H9 (cell line): Measurements from ENCODE around the gene PLOD1. TPM values are rescaled to one million over a fixed set of nuclear protein-coding genes. Genes with fewer than 3 reads are reported as not detected.
A peak's percentile ranks its signal among the peaks of the same experiment; 100 is the strongest.

Experiments used
- DNase-seq: peaks from one replicate; pipeline ENCODE4 v3.0.0-alpha.2; 2017
- H2AFZ ChIP-seq: one replicate; pipeline ENCODE4 v1.6.1; 2013; ENCODE audit warnings: mild to moderate bottlenecking, low read length, control low read depth, moderate library complexity
- H2AK5ac ChIP-seq: 2 replicates; pipeline ENCODE4 v1.6.1; 2013; ENCODE audit warnings: low read length, control low read depth, mixed read lengths; ENCODE audit not compliant: insufficient read length
- H2BK120ac ChIP-seq: one replicate; pipeline ENCODE4 v1.6.1; 2013; ENCODE audit warnings: low read depth, mild to moderate bottlenecking, low read length, control low read depth, inconsistent platforms; ENCODE audit not compliant: poor library complexity, severe bottlenecking
- H2BK12ac ChIP-seq: 2 replicates; pipeline ENCODE4 v1.6.1; 2013; ENCODE audit warnings: low read length, control low read depth, mixed read lengths, low read depth; ENCODE audit not compliant: insufficient read length
- H2BK15ac ChIP-seq: 2 replicates; pipeline ENCODE4 v1.6.1; 2013; ENCODE audit warnings: low read depth, low read length, control low read depth
- H2BK20ac ChIP-seq: one replicate; pipeline ENCODE4 v1.6.1; 2013; ENCODE audit warnings: low read depth, mild to moderate bottlenecking, low read length, control low read depth, inconsistent platforms; ENCODE audit not compliant: poor library complexity, severe bottlenecking
- H2BK5ac ChIP-seq: 2 replicates; pipeline ENCODE4 v1.6.1; 2013; ENCODE audit warnings: low read length, control low read depth, mixed read lengths; ENCODE audit not compliant: insufficient read length
- H3K14ac ChIP-seq: 2 replicates; pipeline ENCODE4 v1.6.1; 2013; ENCODE audit warnings: low read length, control low read depth; ENCODE audit not compliant: insufficient read depth
- H3K18ac ChIP-seq: 2 replicates; pipeline ENCODE4 v1.6.1; 2013; ENCODE audit warnings: low read depth, mild to moderate bottlenecking, mixed read lengths, low read length, control low read depth; ENCODE audit not compliant: insufficient read length
- H3K23ac ChIP-seq: 2 replicates; pipeline ENCODE4 v1.6.1; 2013; ENCODE audit warnings: low read length, control low read depth, mixed read lengths, low read depth; ENCODE audit not compliant: insufficient read length
- H3K23me2 ChIP-seq: 2 replicates; pipeline ENCODE4 v1.6.1; 2013; ENCODE audit warnings: low read depth, mild to moderate bottlenecking, mixed read lengths, low read length, control low read depth; ENCODE audit not compliant: insufficient read length, poor library complexity, severe bottlenecking
- H3K27ac ChIP-seq: 2 replicates; pipeline ENCODE4 v1.5.1; 2013; ENCODE audit warnings: low read length, control low read depth, mixed read lengths, low read depth; ENCODE audit not compliant: insufficient read length
- H3K27me3 ChIP-seq: 2 replicates; pipeline ENCODE4 v1.6.1; 2013; ENCODE audit warnings: low read length, control low read depth, inconsistent platforms; ENCODE audit not compliant: insufficient read depth
- H3K4ac ChIP-seq: 2 replicates; pipeline ENCODE4 v1.6.1; 2013; ENCODE audit warnings: low read depth, mild to moderate bottlenecking, control low read depth, inconsistent platforms, low read length, moderate library complexity
- H3K4me1 ChIP-seq: 2 replicates; pipeline ENCODE4 v1.6.1; 2013; ENCODE audit warnings: low read length, control low read depth, inconsistent platforms; ENCODE audit not compliant: insufficient read depth
- H3K4me2 ChIP-seq: 2 replicates; pipeline ENCODE4 v1.6.1; 2013; ENCODE audit warnings: low read length, control low read depth, mixed read lengths; ENCODE audit not compliant: insufficient read length, insufficient read depth
- H3K56ac ChIP-seq: 2 replicates; pipeline ENCODE4 v1.6.1; 2013; ENCODE audit warnings: low read depth, mild to moderate bottlenecking, mixed read lengths, low read length, control low read depth; ENCODE audit not compliant: insufficient read length
- H3K79me1 ChIP-seq: 2 replicates; pipeline ENCODE4 v1.6.1; 2013; ENCODE audit warnings: low read depth, mild to moderate bottlenecking, moderate library complexity, low read length, control low read depth, inconsistent platforms; ENCODE audit not compliant: insufficient read depth, poor library complexity, severe bottlenecking
- H3K79me2 ChIP-seq: 2 replicates; pipeline ENCODE4 v1.6.1; 2013; ENCODE audit warnings: low read length, control low read depth, inconsistent platforms; ENCODE audit not compliant: insufficient read depth
- H3K9ac ChIP-seq: 2 replicates; pipeline ENCODE4 v1.6.1; 2013; ENCODE audit warnings: low read length, control low read depth, mixed read lengths; ENCODE audit not compliant: insufficient read length; ENCODE audit errors: extremely low read depth
- H3K9me3 ChIP-seq: one replicate; pipeline ENCODE4 v1.6.1; 2013; ENCODE audit warnings: low read depth, low read length, inconsistent platforms; ENCODE audit not compliant: control insufficient read depth
- H3T11ph ChIP-seq: one replicate; pipeline ENCODE4 v1.6.1; 2013; ENCODE audit warnings: mild to moderate bottlenecking, low read length, control low read depth, inconsistent platforms
- H4K20me1 ChIP-seq: one replicate; pipeline ENCODE4 v1.6.1; 2013; ENCODE audit not compliant: control insufficient read depth, insufficient read length, insufficient read depth
- H4K5ac ChIP-seq: 2 replicates; pipeline ENCODE4 v1.6.1; 2013; ENCODE audit warnings: low read depth, mild to moderate bottlenecking, mixed read lengths, low read length, control low read depth; ENCODE audit not compliant: insufficient read length
- H4K8ac ChIP-seq: replicated peaks from 2 replicates; pipeline ENCODE4 v1.6.1; 2013; ENCODE audit warnings: low read length, control low read depth, mixed read lengths, low read depth; ENCODE audit not compliant: insufficient read length
- H4K91ac ChIP-seq: 2 replicates; pipeline ENCODE4 v1.6.1; 2013; ENCODE audit warnings: low read depth, mild to moderate bottlenecking, moderate library complexity, mixed read lengths, low read length, control low read depth; ENCODE audit not compliant: insufficient read length
- H3K27ac Mint-ChIP-seq, 3 experiments: 2 replicates in 2 of 3; 3 replicates in 1 of 3; pipeline ENCODE4 v1.8.0; 2020 to 2021; ENCODE audit warnings: mixed read lengths in 3 of 3, mild to moderate bottlenecking in 1 of 3, moderate library complexity in 1 of 3
- H3K27me3 Mint-ChIP-seq: 2 replicates; pipeline ENCODE4 v1.8.0; 2021; ENCODE audit warnings: low read depth, mild to moderate bottlenecking, moderate library complexity, mixed read lengths
- H3K36me3 Mint-ChIP-seq, 3 experiments: 2 replicates in 2 of 3; 3 replicates in 1 of 3; pipeline ENCODE4 v1.8.0; 2020 to 2021; ENCODE audit warnings: low read depth in 3 of 3, mixed read lengths in 3 of 3; ENCODE audit not compliant: insufficient read depth in 1 of 3
- H3K4me1 Mint-ChIP-seq, 2 experiments: 2 replicates each; pipeline ENCODE4 v1.8.0; 2020; ENCODE audit warnings: mixed read lengths in 2 of 2
- H3K4me3 Mint-ChIP-seq, 2 experiments: 2 replicates in 1 of 2; 3 replicates in 1 of 2; pipeline ENCODE4 v1.8.0; 2020 to 2021; ENCODE audit warnings: mild to moderate bottlenecking in 2 of 2, mixed read lengths in 2 of 2, moderate library complexity in 1 of 2
- H3K9me3 Mint-ChIP-seq, 2 experiments: 2 replicates in 1 of 2; 3 replicates in 1 of 2; pipeline ENCODE4 v1.8.0; 2020; ENCODE audit warnings: mild to moderate bottlenecking in 2 of 2, mixed read lengths in 2 of 2, moderate library complexity in 1 of 2
- WGBS: extraction: QIAGEN DNeasy Blood & Tissue Kit; methylation state at CpG from one replicate; pipeline ENCODE4 v1.1.7; 2013; ENCODE audit warnings: missing lambda C conversion rate, low lambda C conversion rate, mixed read lengths; ENCODE audit not compliant: insufficient read length; ENCODE audit errors: extremely low coverage; 5-methylcytosine and 5-hydroxymethylcytosine counted together
- total RNA-seq: library from RNA; stranded (reverse); gene quantifications from 2 replicates; pipeline ENCODE4 v1.2.1, GENCODE V29; 2021
- TF ChIP-seq, protein P1 (sequence below): fragments of 200-600 bp; sonication (generic); conservative IDR thresholded peaks from 3 replicates; pipeline ENCODE4 v1.8.0; 2021; ENCODE audit warnings: antibody characterized with exemption, mild to moderate bottlenecking

PLOD1 gene
- total RNA-seq, 1 experiment from 2014 or later: 57.0 TPM

DNA sequence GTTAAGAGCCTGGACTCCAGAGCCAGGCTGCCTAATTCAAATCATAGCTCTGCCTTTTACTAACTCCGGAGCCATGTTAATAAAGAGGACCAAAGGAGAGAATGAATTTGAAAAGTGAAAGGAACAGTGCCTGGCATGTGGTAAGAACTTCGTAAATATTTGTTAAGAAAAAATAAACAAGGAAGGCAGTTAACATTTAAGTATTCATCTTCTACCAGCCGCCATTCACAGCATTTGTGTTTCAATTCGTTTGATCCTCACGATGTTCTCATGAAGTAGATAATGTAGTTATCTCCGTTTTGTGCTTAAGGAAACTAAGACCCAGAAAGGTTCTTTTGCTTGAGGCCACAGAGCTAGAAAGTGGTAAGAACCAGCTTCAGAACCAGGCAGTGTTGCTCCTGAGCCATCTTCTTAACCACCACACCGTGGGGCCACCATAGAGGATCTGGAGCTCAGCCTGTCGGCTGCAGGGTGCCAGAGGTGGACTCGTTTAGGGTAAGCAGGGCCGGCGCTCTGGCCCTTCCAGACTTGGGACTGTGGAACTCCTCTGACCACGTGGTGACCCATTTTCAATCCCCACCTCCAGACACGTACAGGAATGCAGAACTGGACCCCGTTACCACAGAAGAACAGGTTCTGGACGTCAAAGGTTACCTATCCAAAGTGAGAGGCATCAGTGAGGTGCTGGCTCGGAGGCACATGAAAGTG, 57.6 kb downstream of the PLOD1 start:
- no CpG with 5 or more reads among the region's 16 CpGs for WGBS
- no peak overlapping the region for H3T11ph ChIP-seq
- no peaks in the 10 kb centered on the region for H3K23me2 ChIP-seq
- H3K79me1 ChIP-seq: peaks cover 4% of the 10 kb centered on the region
- H4K20me1 ChIP-seq: no peaks in the 10 kb centered on the region
- no peak overlapping the region for H2BK5ac ChIP-seq
- H2AFZ ChIP-seq: no peak overlapping the region
- H3K9me3 ChIP-seq: no peaks in the 10 kb centered on the region
- H3K4me2 ChIP-seq: no peak overlapping the region
- peak overlapping the region; percentile 64 for H2BK20ac ChIP-seq
- H3K27me3 ChIP-seq: no peaks in the 10 kb centered on the region
- no peak overlapping the region for H3K23ac ChIP-seq
- Mint-ChIP-seq H3K4me3 (no peak overlapping the region), H3K36me3 (peaks cover 46 to 77% (median 70%) of the 10 kb centered on the region in 3 experiments), H3K27me3 (no peaks in the 10 kb centered on the region; the same call in 1 of the 2 replicates), H3K4me1 (no peaks in the 10 kb centered on the region), H3K27ac (no peak overlapping the region), H3K9me3 (no peaks in the 10 kb centered on the region)
- no peak overlapping the region for H2BK12ac ChIP-seq
- H4K5ac ChIP-seq: no peak overlapping the region
- H3K4ac ChIP-seq: no peak overlapping the region
- H3K79me2 ChIP-seq: peaks cover 3% of the 10 kb centered on the region; the same call in 1 of the 2 replicates
- H4K91ac ChIP-seq: no peak overlapping the region
- TF ChIP-seq, protein P1, sequence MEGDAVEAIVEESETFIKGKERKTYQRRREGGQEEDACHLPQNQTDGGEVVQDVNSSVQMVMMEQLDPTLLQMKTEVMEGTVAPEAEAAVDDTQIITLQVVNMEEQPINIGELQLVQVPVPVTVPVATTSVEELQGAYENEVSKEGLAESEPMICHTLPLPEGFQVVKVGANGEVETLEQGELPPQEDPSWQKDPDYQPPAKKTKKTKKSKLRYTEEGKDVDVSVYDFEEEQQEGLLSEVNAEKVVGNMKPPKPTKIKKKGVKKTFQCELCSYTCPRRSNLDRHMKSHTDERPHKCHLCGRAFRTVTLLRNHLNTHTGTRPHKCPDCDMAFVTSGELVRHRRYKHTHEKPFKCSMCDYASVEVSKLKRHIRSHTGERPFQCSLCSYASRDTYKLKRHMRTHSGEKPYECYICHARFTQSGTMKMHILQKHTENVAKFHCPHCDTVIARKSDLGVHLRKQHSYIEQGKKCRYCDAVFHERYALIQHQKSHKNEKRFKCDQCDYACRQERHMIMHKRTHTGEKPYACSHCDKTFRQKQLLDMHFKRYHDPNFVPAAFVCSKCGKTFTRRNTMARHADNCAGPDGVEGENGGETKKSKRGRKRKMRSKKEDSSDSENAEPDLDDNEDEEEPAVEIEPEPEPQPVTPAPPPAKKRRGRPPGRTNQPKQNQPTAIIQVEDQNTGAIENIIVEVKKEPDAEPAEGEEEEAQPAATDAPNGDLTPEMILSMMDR: no peak
- H3K4me1 ChIP-seq: no peaks in the 10 kb centered on the region
- no peak overlapping the region for H3K56ac ChIP-seq
- H3K27ac ChIP-seq: no peak overlapping the region
- H3K14ac ChIP-seq: no peak overlapping the region; the same call in 1 of the 2 replicates
- H2BK120ac ChIP-seq: no peak overlapping the region
- H3K18ac ChIP-seq: no peak overlapping the region
- H2AK5ac ChIP-seq: no peak overlapping the region
- no peak overlapping the region for H4K8ac ChIP-seq
- no peak for DNase-seq
- H3K9ac ChIP-seq: no peak overlapping the region
- no peak overlapping the region for H2BK15ac ChIP-seq
